Lung (tissue), 12 donors: Measurements from ENCODE around the gene CLEC18A. TPM values are rescaled to one million over a fixed set of nuclear protein-coding genes. Genes with fewer than 3 reads are reported as not detected.
A peak's percentile ranks its signal among the peaks of the same experiment; 100 is the strongest.

ENCODE experiments used
- ATAC-seq: fragments of 200-7000 bp; cut with Tn5 transposase; one replicate; pipeline ENCODE4 v1.9.1; 2020; ENCODE audit warnings: moderate number of reproducible peaks; ENCODE audit not compliant: insufficient read depth, low FRiP score
- DNase-seq, 3 donors: peaks; one replicate each; pipeline ENCODE4 v3.0.0-alpha.2; 2013 to 2017
- H3K27ac ChIP-seq, 2 donors: one replicate each; pipeline ENCODE4 v1.5.1; 2013; ENCODE audit warnings: mild to moderate bottlenecking in 2 of 2, moderate library complexity in 2 of 2, control low read depth in 1 of 2, inconsistent platforms in 1 of 2, low read depth in 1 of 2, low read length in 1 of 2
- H3K27me3 ChIP-seq, 3 donors: one replicate each; pipeline ENCODE4 v1.5.1; 2013; ENCODE audit warnings: low read length in 2 of 3; ENCODE audit not compliant: control insufficient read depth in 3 of 3, insufficient read depth in 3 of 3
- H3K36me3 ChIP-seq, 4 donors: one replicate each; pipeline ENCODE4 v1.5.1; 2013; ENCODE audit warnings: low read length in 4 of 4, mild to moderate bottlenecking in 1 of 4, moderate library complexity in 1 of 4; ENCODE audit not compliant: control insufficient read depth in 4 of 4, insufficient read depth in 4 of 4
- H3K4me1 ChIP-seq, 5 donors: one replicate each; pipeline ENCODE4 v1.5.1; 2013; ENCODE audit warnings: low read length in 5 of 5, mild to moderate bottlenecking in 2 of 5, moderate library complexity in 1 of 5; ENCODE audit not compliant: control insufficient read depth in 5 of 5, insufficient read depth in 5 of 5
- H3K4me3 ChIP-seq: one replicate; pipeline ENCODE4 v1.5.1; 2013; ENCODE audit warnings: mild to moderate bottlenecking, control low read depth, moderate library complexity
- H3K9ac ChIP-seq, 2 donors: one replicate each; pipeline ENCODE4 v1.5.1; 2013; ENCODE audit warnings: low read length in 2 of 2, control low read depth in 1 of 2; ENCODE audit not compliant: insufficient read depth in 1 of 2
- H3K9me3 ChIP-seq, 4 donors: one replicate each; pipeline ENCODE4 v1.5.1; 2013; ENCODE audit warnings: low read length in 3 of 4, mild to moderate bottlenecking in 1 of 4, moderate library complexity in 1 of 4; ENCODE audit not compliant: control insufficient read depth in 4 of 4, insufficient read depth in 3 of 4
- CTCF ChIP-seq: IDR thresholded peaks from 2 replicates; pipeline ENCODE4 v1.5.1; 2012; ENCODE audit warnings: mild to moderate bottlenecking; ENCODE audit errors: control extremely low read depth, extremely low read depth
- WGBS, 2 donors: extraction: QIAGEN DNeasy Blood & Tissue Kit; methylation state at CpG; one replicate each; pipeline ENCODE4 v1.1.7; 2013; 5-methylcytosine and 5-hydroxymethylcytosine counted together
- polyA plus RNA-seq, 2 donors: library from polyadenylated mRNA; stranded (reverse); fragments of 200-250 nt; gene quantifications; one replicate each; pipeline ENCODE4 v1.2.1, GENCODE V29; 2013
- total RNA-seq, 2 donors: library from RNA; depleted of rRNA in 1 of 2; stranded (reverse); fragments of >200 nt in 1 of 2; gene quantifications; one replicate each; pipeline ENCODE4 v1.2.1, GENCODE V29; 2014 to 2021
- donor health status: control.
- donor health status: control.
- donor health status: Bipolar disorder and iron deficiency.
- donor health status: healthy.
- donor health status: DM: yes; HTN: yes; CAD: no.

The CLEC18A gene
- total and polyA plus RNA-seq, 4 donors = 1.2 to 2.9 (median 1.5) TPM

GRCh38 chr16:69918241-69918640, 32.9 kb upstream of the CLEC18A start:
- no peaks in the 10 kb centered on the region for H3K9me3 ChIP-seq
- no peak for TF ChIP-seq CTCF
- H3K4me1 ChIP-seq = peaks cover 0 to 8% (median 0%) of the 10 kb centered on the region in 5 donors
- DNase-seq (no peak), ATAC-seq (no peak)
- peaks cover 0 to 10% (median 0%) of the 10 kb centered on the region in 4 donors for H3K36me3 ChIP-seq
- H3K9ac ChIP-seq = no peak overlapping the region
- no peaks in the 10 kb centered on the region for H3K27me3 ChIP-seq
- WGBS, 2 donors = 95 to 100% methylated on average over 1 of the region's 1 CpG
- H3K27ac ChIP-seq = no peak overlapping the region
- no peak overlapping the region for H3K4me3 ChIP-seq

GRCh38 chr16:69921127-69921526, 30.0 kb upstream of the CLEC18A start:
- Histone ChIP-seq H3K27ac (no peak overlapping the region), H3K36me3 (peaks cover 0 to 7% (median 0%) of the 10 kb centered on the region in 4 donors), H3K4me1 (peaks cover 0 to 21% (median 3%) of the 10 kb centered on the region in 5 donors), H3K27me3 (no peaks in the 10 kb centered on the region), H3K9ac (no peak overlapping the region), H3K9me3 (no peaks in the 10 kb centered on the region), H3K4me3 (no peak overlapping the region)
- peak in 1 of 3 donors; percentile 24 for DNase-seq
- no peak for TF ChIP-seq CTCF
- ATAC-seq = no peak
- WGBS, 2 donors = 88 to 89% methylated on average over 2 of the region's 2 CpGs

GRCh38 chr16:69922200-69922599, 28.9 kb upstream of the CLEC18A start:
- TF ChIP-seq CTCF = no peak
- Histone ChIP-seq H3K9ac (no peak overlapping the region), H3K4me1 (peaks cover 0 to 27% (median 5%) of the 10 kb centered on the region in 5 donors), H3K36me3 (peaks cover 0 to 13% (median 0%) of the 10 kb centered on the region in 4 donors), H3K27me3 (no peaks in the 10 kb centered on the region), H3K27ac (no peak overlapping the region), H3K4me3 (no peak overlapping the region), H3K9me3 (no peaks in the 10 kb centered on the region)
- 90 to 98% methylated on average over 6 of the region's 6 CpGs for WGBS, 2 donors
- no peak for ATAC-seq
- no peak for DNase-seq

GRCh38 chr16:69924041-69924775, 26.9 kb upstream of the CLEC18A start:
- DNase-seq (peak in 1 of 3 donors; percentile 13), ATAC-seq (no peak)
- no peaks in the 10 kb centered on the region for H3K9me3 ChIP-seq
- TF ChIP-seq CTCF = no peak
- H3K9ac ChIP-seq = no peak overlapping the region
- H3K4me1 ChIP-seq = peaks cover 0 to 21% (median 5%) of the 10 kb centered on the region in 5 donors
- 87 to 90% methylated on average over 11 of the region's 11 CpGs for WGBS, 2 donors
- no peak overlapping the region for H3K4me3 ChIP-seq
- no peaks in the 10 kb centered on the region for H3K27me3 ChIP-seq
- peaks cover 0 to 6% (median 0%) of the 10 kb centered on the region in 4 donors for H3K36me3 ChIP-seq
- H3K27ac ChIP-seq = no peak overlapping the region
